Progenitor cell of endocrine pancreas (in vitro differentiated cells): Measurements from ENCODE around the gene FEZ2. TPM values are rescaled to one million over a fixed set of nuclear protein-coding genes. Genes with fewer than 3 reads are reported as not detected.

Experiments
- DNase-seq: peaks from one replicate; pipeline ENCODE4 v3.0.0; 2021; ENCODE audit warnings: low spot score; ENCODE audit not compliant: unreplicated experiment
- H3K27ac Mint-ChIP-seq: 2 replicates; pipeline ENCODE4 v1.8.0; 2021; ENCODE audit warnings: mild to moderate bottlenecking, moderate library complexity, mixed read lengths
- H3K27me3 Mint-ChIP-seq: 2 replicates; pipeline ENCODE4 v1.8.0; 2021; ENCODE audit warnings: mixed read lengths
- H3K36me3 Mint-ChIP-seq: 2 replicates; pipeline ENCODE4 v1.8.0; 2022; ENCODE audit warnings: mixed read lengths; ENCODE audit not compliant: insufficient read depth
- H3K4me1 Mint-ChIP-seq: 2 replicates; pipeline ENCODE4 v1.8.0; 2021; ENCODE audit warnings: low read depth, mixed read lengths
- H3K4me3 Mint-ChIP-seq: 2 replicates; pipeline ENCODE4 v1.8.0; 2021; ENCODE audit warnings: low read depth, mild to moderate bottlenecking, moderate library complexity, mixed read lengths
- H3K9me3 Mint-ChIP-seq: 2 replicates; pipeline ENCODE4 v1.8.0; 2021; ENCODE audit warnings: low read depth, mixed read lengths
- total RNA-seq: library from RNA; stranded (reverse); gene quantifications from 2 replicates; pipeline ENCODE4 v1.2.1, GENCODE V29; 2021
- TF ChIP-seq, protein P1 (sequence below): fragments of 200-600 bp; sonication (generic); IDR thresholded peaks from one replicate; pipeline ENCODE4 v1.5.0; 2021; ENCODE audit warnings: antibody characterized with exemption, mild to moderate bottlenecking; ENCODE audit not compliant: unreplicated experiment

FEZ2 gene
- total RNA-seq, 1 donor from 2014 or later, result 28.7 TPM

DNA sequence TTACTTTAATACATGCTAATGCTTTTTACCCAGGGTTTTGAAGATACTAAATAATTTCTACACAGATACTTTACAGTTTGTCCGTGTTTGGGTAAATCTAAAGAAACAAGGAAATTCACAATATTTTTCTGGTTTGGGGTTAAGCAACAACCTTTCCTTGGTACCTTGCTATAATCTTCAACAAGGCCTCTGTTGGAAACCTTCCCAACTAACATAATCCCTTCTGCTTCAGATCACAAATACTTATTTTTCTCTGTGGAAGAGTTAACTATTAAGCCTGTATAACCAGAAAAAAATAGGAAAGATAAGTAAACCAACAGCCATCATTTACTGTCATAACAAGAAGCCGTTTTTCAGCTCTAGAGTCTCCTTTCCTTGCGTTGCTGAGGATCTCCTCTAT, 15.0 kb downstream of the FEZ2 start:
- H3K36me3 Mint-ChIP-seq, result peaks cover 41% of the 10 kb centered on the region
- H3K27ac Mint-ChIP-seq, result no peak overlapping the region
- no peak overlapping the region for H3K4me3 Mint-ChIP-seq
- TF ChIP-seq, protein P1, sequence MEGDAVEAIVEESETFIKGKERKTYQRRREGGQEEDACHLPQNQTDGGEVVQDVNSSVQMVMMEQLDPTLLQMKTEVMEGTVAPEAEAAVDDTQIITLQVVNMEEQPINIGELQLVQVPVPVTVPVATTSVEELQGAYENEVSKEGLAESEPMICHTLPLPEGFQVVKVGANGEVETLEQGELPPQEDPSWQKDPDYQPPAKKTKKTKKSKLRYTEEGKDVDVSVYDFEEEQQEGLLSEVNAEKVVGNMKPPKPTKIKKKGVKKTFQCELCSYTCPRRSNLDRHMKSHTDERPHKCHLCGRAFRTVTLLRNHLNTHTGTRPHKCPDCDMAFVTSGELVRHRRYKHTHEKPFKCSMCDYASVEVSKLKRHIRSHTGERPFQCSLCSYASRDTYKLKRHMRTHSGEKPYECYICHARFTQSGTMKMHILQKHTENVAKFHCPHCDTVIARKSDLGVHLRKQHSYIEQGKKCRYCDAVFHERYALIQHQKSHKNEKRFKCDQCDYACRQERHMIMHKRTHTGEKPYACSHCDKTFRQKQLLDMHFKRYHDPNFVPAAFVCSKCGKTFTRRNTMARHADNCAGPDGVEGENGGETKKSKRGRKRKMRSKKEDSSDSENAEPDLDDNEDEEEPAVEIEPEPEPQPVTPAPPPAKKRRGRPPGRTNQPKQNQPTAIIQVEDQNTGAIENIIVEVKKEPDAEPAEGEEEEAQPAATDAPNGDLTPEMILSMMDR, result no peak
- H3K4me1 Mint-ChIP-seq, result peaks cover 11% of the 10 kb centered on the region
- no peaks in the 10 kb centered on the region for H3K27me3 Mint-ChIP-seq
- no peak for DNase-seq
- no peaks in the 10 kb centered on the region for H3K9me3 Mint-ChIP-seq

DNA sequence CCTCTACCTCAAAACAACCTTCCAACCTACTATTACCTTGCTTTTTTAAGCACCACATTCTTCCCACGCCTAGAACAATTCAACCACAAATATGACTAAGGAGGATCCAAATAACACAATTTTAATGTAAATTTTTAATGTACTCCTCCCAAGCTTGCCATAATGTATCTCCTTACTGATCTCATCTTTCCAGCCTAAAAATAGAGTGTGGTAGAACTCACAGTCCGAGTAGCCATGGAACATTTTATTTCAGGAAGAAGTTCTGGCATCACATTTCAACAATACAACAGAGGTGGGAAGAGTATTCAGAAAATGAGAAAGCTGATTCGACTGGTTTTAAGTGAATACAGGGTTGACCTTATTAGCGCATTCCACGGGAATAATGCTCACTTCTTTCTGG, 15.4 kb downstream of the FEZ2 start:
- Mint-ChIP-seq H3K27me3 (no peaks in the 10 kb centered on the region), H3K27ac (no peak overlapping the region), H3K36me3 (peaks cover 44% of the 10 kb centered on the region), H3K9me3 (no peaks in the 10 kb centered on the region), H3K4me3 (no peak overlapping the region), H3K4me1 (peaks cover 11% of the 10 kb centered on the region)
- no peak for DNase-seq
- TF ChIP-seq, protein P1, result no peak

DNA sequence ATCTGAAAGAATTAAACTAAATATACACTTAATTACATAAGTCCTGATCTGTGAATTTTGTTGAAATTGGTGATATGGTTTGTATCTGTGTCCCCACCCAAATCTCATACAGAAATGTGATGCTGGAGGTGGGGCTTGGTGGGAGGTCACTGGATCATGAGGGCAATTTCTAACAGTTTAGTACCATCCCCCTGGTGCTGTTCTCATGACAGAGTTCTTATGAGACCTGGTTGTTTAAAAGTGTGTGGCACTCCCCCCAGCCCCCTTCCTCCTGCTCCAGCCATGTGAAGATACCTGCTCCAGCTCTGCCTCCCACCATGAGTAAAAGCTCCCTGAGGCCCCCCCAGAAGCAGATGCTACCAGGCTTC, 18.7 kb downstream of the FEZ2 start:
- H3K4me3 Mint-ChIP-seq, result no peak overlapping the region
- peaks cover 49% of the 10 kb centered on the region for H3K36me3 Mint-ChIP-seq
- H3K27me3 Mint-ChIP-seq, result no peaks in the 10 kb centered on the region
- no peak for DNase-seq
- peak overlapping the region; percentile 81 for H3K27ac Mint-ChIP-seq
- TF ChIP-seq, protein P1, result no peak
- H3K9me3 Mint-ChIP-seq, result no peaks in the 10 kb centered on the region
- peaks cover 11% of the 10 kb centered on the region for H3K4me1 Mint-ChIP-seq

DNA sequence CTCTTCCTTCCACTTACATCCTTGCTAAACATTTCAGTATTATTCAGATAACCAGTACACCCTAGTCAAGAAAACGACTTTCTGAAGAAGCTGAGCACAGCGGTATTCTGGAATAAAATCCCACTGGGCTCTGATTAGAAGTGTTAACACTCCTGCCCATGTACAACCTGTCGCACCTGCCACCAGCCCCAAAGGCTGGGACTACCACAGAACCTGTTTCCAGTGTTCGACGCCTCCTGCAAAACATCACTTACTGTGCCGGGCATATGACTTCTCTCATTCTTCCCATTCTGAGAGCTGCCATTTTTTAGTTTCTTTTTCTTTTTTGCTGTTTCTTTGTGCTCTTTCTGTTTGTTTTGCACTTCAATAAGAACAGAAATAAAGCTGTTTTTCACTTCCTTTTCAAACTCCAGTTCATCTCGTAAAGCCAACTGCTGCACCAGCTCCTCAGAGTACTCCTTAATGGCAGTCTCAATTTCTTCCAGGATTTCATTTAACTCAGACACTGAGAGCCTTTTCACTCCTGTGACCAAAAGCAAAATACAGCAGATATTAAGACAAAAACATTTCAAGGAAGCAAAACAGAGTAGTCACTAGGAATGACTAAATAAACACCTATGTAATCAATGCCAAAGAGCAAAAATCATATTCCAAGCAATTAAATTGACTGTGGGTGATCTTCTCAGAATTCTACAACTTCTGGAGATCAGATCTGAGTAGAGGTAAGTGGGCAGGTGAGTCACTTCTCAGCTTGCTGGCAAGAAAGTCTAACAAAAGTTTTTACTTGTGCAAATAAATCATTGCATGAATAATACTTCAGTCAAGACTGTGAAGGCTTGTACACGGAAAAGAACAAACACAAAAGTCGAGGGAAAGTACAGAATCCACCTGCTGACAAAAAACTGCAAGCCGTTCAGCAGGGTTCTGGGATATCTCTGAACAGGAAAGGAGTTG, 19.3 kb downstream of the FEZ2 start:
- H3K27me3 Mint-ChIP-seq, result no peaks in the 10 kb centered on the region
- TF ChIP-seq, protein P1, result no peak
- H3K36me3 Mint-ChIP-seq, result peaks cover 47% of the 10 kb centered on the region
- H3K9me3 Mint-ChIP-seq, result no peaks in the 10 kb centered on the region
- no peak overlapping the region for H3K4me3 Mint-ChIP-seq
- peak overlapping the region; percentile 81 for H3K27ac Mint-ChIP-seq
- peaks cover 11% of the 10 kb centered on the region for H3K4me1 Mint-ChIP-seq
- no peak for DNase-seq

DNA sequence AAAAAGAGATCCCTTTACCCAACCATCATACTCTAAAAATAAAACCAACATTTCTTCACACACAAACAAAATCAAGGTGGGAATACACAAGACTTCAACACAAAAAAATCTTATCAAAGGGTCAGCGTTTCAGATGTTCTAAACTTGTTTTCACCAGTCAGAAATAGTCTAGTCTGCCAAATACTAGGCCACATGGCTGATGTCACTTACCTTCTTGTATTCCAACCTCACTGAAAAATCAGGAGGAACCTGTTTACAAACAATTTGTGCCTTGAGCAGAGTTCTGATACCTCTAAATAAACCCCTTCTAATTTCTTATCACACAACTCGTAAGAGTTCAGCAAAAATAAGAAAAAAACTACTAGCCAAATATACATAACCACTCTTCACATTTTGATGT, 20.1 kb downstream of the FEZ2 start:
- no peak overlapping the region for H3K27ac Mint-ChIP-seq
- TF ChIP-seq, protein P1, result no peak
- no peak for DNase-seq
- no peak overlapping the region for H3K4me3 Mint-ChIP-seq
- peaks cover 46% of the 10 kb centered on the region for H3K36me3 Mint-ChIP-seq
- no peaks in the 10 kb centered on the region for H3K9me3 Mint-ChIP-seq
- H3K4me1 Mint-ChIP-seq, result peaks cover 12% of the 10 kb centered on the region
- H3K27me3 Mint-ChIP-seq, result no peaks in the 10 kb centered on the region
